Skin epidermis (tissue), 12 donors: ENCODE data around the gene SUGP2.
A peak's percentile ranks its signal among the peaks of the same experiment; 100 is the strongest.
"Not testable (repeated sequence)": the region's sequence is repeated elsewhere in the genome, so short reads cannot be mapped to it uniquely, and the experiment has no call there.

ENCODE experiments used
- H3K27ac ChIP-seq, 21 experiments: fragments of 200-600 bp; sonication (generic) in 11 of 21; one replicate each; pipeline ENCODE4 v1.5.0; 2020; ENCODE audit warnings: mild to moderate bottlenecking in 3 of 21, inconsistent platforms in 2 of 21, moderate library complexity in 2 of 21
- H3K4me3 ChIP-seq, 7 experiments: fragments of 200-600 bp; sonication (generic) in 2 of 7; one replicate each; pipeline ENCODE4 v1.5.0; 2020; ENCODE audit warnings: inconsistent platforms in 2 of 7, mild to moderate bottlenecking in 2 of 7, moderate library complexity in 1 of 7

SUGP2 gene

GRCh38 chr19:19040417-19040816 lies 7.1 kb upstream of the SUGP2 start:
- peak overlapping the region in 3 of 21 experiments; percentile 3 to 22 (median 7) for H3K27ac ChIP-seq
- no peak overlapping the region for H3K4me3 ChIP-seq

GRCh38 chr19:19039901-19040300 lies 6.6 kb upstream of the SUGP2 start:
- Histone ChIP-seq H3K27ac (no peak overlapping the region), H3K4me3 (no peak overlapping the region)

GRCh38 chr19:19034204-19034624 lies 897 bp upstream of the SUGP2 start:
- H3K27ac ChIP-seq: peak overlapping the region; percentile 46 to 100 (median 97)
- peak overlapping the region; percentile 56 to 97 (median 77) for H3K4me3 ChIP-seq

GRCh38 chr19:19033176-19033425 lies 216 bp downstream of the SUGP2 start:
- H3K4me3 ChIP-seq: peak overlapping the region; percentile 56 to 97 (median 77)
- H3K27ac ChIP-seq: peak overlapping the region; percentile 67 to 100 (median 97)

GRCh38 chr19:19032420-19033175 lies 719 bp downstream of the SUGP2 start:
- Histone ChIP-seq H3K27ac (peak overlapping the region; percentile 67 to 100 (median 97)), H3K4me3 (peak overlapping the region; percentile 56 to 97 (median 77))

GRCh38 chr19:19031891-19032290 lies 1.4 kb downstream of the SUGP2 start:
- Histone ChIP-seq H3K27ac (peak overlapping the region in 4 of 21 experiments; percentile 26 to 99 (median 69)), H3K4me3 (peak overlapping the region in 2 of 7 experiments; percentile 68 to 97)

GRCh38 chr19:19028526-19028925 lies 4.8 kb downstream of the SUGP2 start:
- no peak overlapping the region for H3K4me3 ChIP-seq
- H3K27ac ChIP-seq: no peak overlapping the region

- no peak overlapping the region for H3K4me3 ChIP-seq
- H3K27ac ChIP-seq: no peak overlapping the region
These were observed 6.1 kb downstream of the SUGP2 start for GRCh38 chr19:19027228-19027627.

- H3K4me3 ChIP-seq: no peak overlapping the region
- H3K27ac ChIP-seq: peak overlapping the region in 3 of 21 experiments; percentile 6 to 36 (median 35)
These were observed 6.9 kb downstream of the SUGP2 start for GRCh38 chr19:19026299-19026971.

GRCh38 chr19:19025861-19026260 lies 7.5 kb downstream of the SUGP2 start:
- H3K27ac ChIP-seq: peak overlapping the region in 1 of 21 experiments; percentile 6
- H3K4me3 ChIP-seq: no peak overlapping the region

- H3K27ac ChIP-seq, H3K4me3 ChIP-seq: not testable (repeated sequence)
These were observed 9.9 kb downstream of the SUGP2 start for GRCh38 chr19:19023376-19023775.

- no peak overlapping the region for H3K27ac ChIP-seq
These were observed 10.8 kb downstream of the SUGP2 start for GRCh38 chr19:19022380-19022961.

GRCh38 chr19:19021115-19021514 lies 12.2 kb downstream of the SUGP2 start:
- no peak overlapping the region for H3K4me3 ChIP-seq
- no peak overlapping the region for H3K27ac ChIP-seq

More at GRCh38 chr19:19022380-19022961, 10.8 kb downstream of the SUGP2 start:
- H3K4me3 ChIP-seq: no peak overlapping the region

GRCh38 chr19:19010551-19010950 lies 22.8 kb downstream of the SUGP2 start:
- no peak overlapping the region for H3K27ac ChIP-seq
- H3K4me3 ChIP-seq: no peak overlapping the region

GRCh38 chr19:19009951-19010350 lies 23.4 kb downstream of the SUGP2 start:
- no peak overlapping the region for H3K27ac ChIP-seq
- no peak overlapping the region for H3K4me3 ChIP-seq

GRCh38 chr19:19006213-19006612 lies 27.1 kb downstream of the SUGP2 start:
- no peak overlapping the region for H3K27ac ChIP-seq
- no peak overlapping the region for H3K4me3 ChIP-seq

GRCh38 chr19:19004144-19004543 lies 29.2 kb downstream of the SUGP2 start:
- H3K27ac ChIP-seq: no peak overlapping the region
- no peak overlapping the region for H3K4me3 ChIP-seq

GRCh38 chr19:18999896-19000620 lies 33.3 kb downstream of the SUGP2 start:
- no peak overlapping the region for H3K27ac ChIP-seq

GRCh38 chr19:18999016-18999758 lies 34.1 kb downstream of the SUGP2 start:
- no peak overlapping the region for H3K4me3 ChIP-seq
- no peak overlapping the region for H3K27ac ChIP-seq

More at GRCh38 chr19:18999896-19000620, 33.3 kb downstream of the SUGP2 start:
- H3K4me3 ChIP-seq: no peak overlapping the region

GRCh38 chr19:18998276-18998675 lies 35.0 kb downstream of the SUGP2 start:
- Histone ChIP-seq H3K4me3 (no peak overlapping the region), H3K27ac (no peak overlapping the region)
